B cell (primary cell): Measurements from ENCODE around the gene PLA2G2E. TPM values are rescaled to one million over a fixed set of nuclear protein-coding genes. Genes with fewer than 3 reads are reported as not detected.

Experiments
- ATAC-seq: fragments of 200-7000 bp; cut with Tn5 transposase; one replicate; pipeline ENCODE4 v1.10.0; 2021; ENCODE audit warnings: low read depth, mild to moderate bottlenecking, moderate number of reproducible peaks, moderate library complexity
- CTCF ChIA-PET: fragments of 350-600 bp; sonication (Branson Sonifier 250); formaldehyde crosslinking; loops from one replicate; lab custom pipeline; 2021; ENCODE audit warnings: antibody characterized with exemption, inconsistent platforms; lab: Charles Lee
- POLR2A ChIA-PET: fragments of 350-600 bp; sonication (Branson Sonifier 250); formaldehyde crosslinking; loops from one replicate; lab custom pipeline; 2021; ENCODE audit warnings: antibody characterized with exemption; lab: Charles Lee
- DNase-seq: peaks from one replicate; pipeline ENCODE4 v3.0.0; 2013
- H2AFZ ChIP-seq: 2 replicates; pipeline ENCODE4 v1.6.1; 2012; ENCODE audit warnings: mild to moderate bottlenecking, low read depth, low read length; ENCODE audit not compliant: insufficient read depth, poor library complexity, severe bottlenecking
- H3K27ac ChIP-seq, 2 donors: 1 replicate in 1 of 2; 2 replicates in 1 of 2; pipeline ENCODE4 v1.5.1; 2012 to 2013; ENCODE audit warnings: low read length in 2 of 2, mild to moderate bottlenecking in 2 of 2, moderate library complexity in 1 of 2
- H3K27me3 ChIP-seq, 4 experiments: fragments of 200-600 bp in 1 of 4; sonication (generic) in 1 of 4; replicated peaks in 1 of 4; 1 replicate in 2 of 4; 2 replicates in 2 of 4; pipeline versions ENCODE4 v1.6.1 to v1.7.0; 2013 to 2016; ENCODE audit warnings: low read length in 3 of 4, mild to moderate bottlenecking in 2 of 4, mixed read lengths in 1 of 4, moderate library complexity in 1 of 4; ENCODE audit not compliant: insufficient read depth in 4 of 4, control insufficient read depth in 3 of 4; ENCODE audit errors: control extremely low read depth in 1 of 4
- H3K36me3 ChIP-seq, 2 experiments: replicated peaks in 1 of 2; 1 replicate in 1 of 2; 2 replicates in 1 of 2; pipeline versions ENCODE4 v1.6.1 to v1.7.1; 2013; ENCODE audit warnings: low read length in 1 of 2; ENCODE audit not compliant: insufficient read depth in 2 of 2, control insufficient read depth in 1 of 2; ENCODE audit errors: control extremely low read depth in 1 of 2, extremely low read depth in 1 of 2
- H3K4me1 ChIP-seq, 2 donors: fragments of 200-600 bp in 1 of 2; sonication (generic) in 1 of 2; 1 replicate in 1 of 2; 2 replicates in 1 of 2; pipeline versions ENCODE4 v1.5.1 to v1.6.1; 2013 to 2017; ENCODE audit warnings: low read length in 2 of 2; ENCODE audit not compliant: control insufficient read depth in 2 of 2, insufficient read depth in 2 of 2
- H3K4me2 ChIP-seq: replicated peaks from 2 replicates; pipeline ENCODE3; 2012; ENCODE audit warnings: mild to moderate bottlenecking, low read depth, low read length; ENCODE audit not compliant: poor library complexity, severe bottlenecking
- H3K4me3 ChIP-seq, 5 experiments: fragments of 200-600 bp in 1 of 5; sonication (generic) in 1 of 5; 1 replicate in 3 of 5; 2 replicates in 2 of 5; pipeline versions ENCODE4 v1.5.1 to v1.7.0; 2011 to 2016; ENCODE audit warnings: low read length in 4 of 5, mild to moderate bottlenecking in 4 of 5, low read depth in 2 of 5, control low read depth in 1 of 5, moderate library complexity in 1 of 5; ENCODE audit not compliant: insufficient read depth in 1 of 5; ENCODE audit errors: control extremely low read depth in 1 of 5, extremely low read depth in 1 of 5
- H3K79me2 ChIP-seq: fragments of 200-600 bp; sonication (generic); one replicate; pipeline ENCODE4 v1.6.0; 2016; ENCODE audit warnings: low read length; ENCODE audit not compliant: control insufficient read depth, insufficient read depth
- H3K9ac ChIP-seq: fragments of 200-600 bp; sonication (generic); 2 replicates; pipeline ENCODE4 v1.6.1; 2017; ENCODE audit warnings: mild to moderate bottlenecking, low read length, moderate library complexity
- H3K9me3 ChIP-seq, 3 donors: one replicate each; pipeline versions ENCODE4 v1.6.1 to v1.7.1; 2013; ENCODE audit warnings: low read length in 2 of 3; ENCODE audit not compliant: control insufficient read depth in 2 of 3, insufficient read depth in 1 of 3; ENCODE audit errors: control extremely low read depth in 1 of 3
- H4K20me1 ChIP-seq: 2 replicates; pipeline ENCODE4 v1.6.0; 2012; ENCODE audit warnings: mild to moderate bottlenecking, low read length; ENCODE audit not compliant: insufficient read depth, control insufficient read depth, poor library complexity, severe bottlenecking
- H3K27ac Mint-ChIP-seq: one replicate; pipeline ENCODE4 v1.8.0; 2021; ENCODE audit warnings: mixed read lengths
- H3K27me3 Mint-ChIP-seq: one replicate; pipeline ENCODE4 v1.8.0; 2021; ENCODE audit warnings: mixed read lengths
- H3K4me1 Mint-ChIP-seq: one replicate; pipeline ENCODE4 v1.8.0; 2021; ENCODE audit warnings: mixed read lengths
- H3K4me3 Mint-ChIP-seq: one replicate; pipeline ENCODE4 v1.8.0; 2021; ENCODE audit warnings: mixed read lengths
- H3K9me3 Mint-ChIP-seq: one replicate; pipeline ENCODE4 v1.8.0; 2022; ENCODE audit warnings: mixed read lengths; ENCODE audit not compliant: insufficient read depth
- EZH2 ChIP-seq: IDR thresholded peaks from 2 replicates; pipeline ENCODE4 v1.6.1; 2012; ENCODE audit warnings: borderline replicate concordance, low read depth, mild to moderate bottlenecking, moderate library complexity, low read length; ENCODE audit not compliant: insufficient read depth, poor library complexity, severe bottlenecking
- WGBS: methylation state at CpG from one replicate; pipeline ENCODE4 v1.1.5; 2013; ENCODE audit warnings: missing lambda C conversion rate; ENCODE audit not compliant: insufficient coverage; 5-methylcytosine and 5-hydroxymethylcytosine counted together
- intact Hi-C: fragments of 100-400 bp; cut with micrococcal nuclease; formaldehyde crosslinking; loops from one replicate; pipeline ENCODE4 v1.10.0; 2022
- polyA plus RNA-seq: library from polyadenylated mRNA; depleted of rRNA; stranded (reverse); fragments of >200 nt; gene quantifications from 2 replicates; pipeline ENCODE4 v1.2.3, GENCODE V29; 2012
- total RNA-seq, 2 donors: library from RNA; stranded (reverse); fragments of 120-200 nt in 1 of 2; gene quantifications; 1 replicate in 1 of 2; 2 replicates in 1 of 2; pipeline versions ENCODE4 v1.2.3 to v1.2.4, GENCODE V29; 2013 to 2022
- TF ChIP-seq, protein P1 (sequence below): fragments of 200-600 bp; IDR thresholded peaks from one replicate; pipeline ENCODE4 v1.8.0; 2022; ENCODE audit warnings: antibody characterized with exemption, mild to moderate bottlenecking

PLA2G2E gene
- total and polyA plus RNA-seq, 2 donors (not counting 1 experiment from before 2014, with no cell fraction given) = not detected

GRCh38 chr1:19879661-19880060 is 43.8 kb downstream of the PLA2G2E start:
- WGBS = 100% methylated on average over 2 of the region's 4 CpGs
- H3K4me1 ChIP-seq = peaks cover 12 to 14% of the 10 kb centered on the region in 2 donors
- no peak overlapping the region for H3K27ac ChIP-seq
- Mint-ChIP-seq H3K27me3 (peaks cover 17% of the 10 kb centered on the region), H3K9me3 (no peaks in the 10 kb centered on the region), H3K4me1 (peaks cover 21% of the 10 kb centered on the region), H3K4me3 (no peak overlapping the region), H3K27ac (no peak overlapping the region)
- TF ChIP-seq, protein P1, sequence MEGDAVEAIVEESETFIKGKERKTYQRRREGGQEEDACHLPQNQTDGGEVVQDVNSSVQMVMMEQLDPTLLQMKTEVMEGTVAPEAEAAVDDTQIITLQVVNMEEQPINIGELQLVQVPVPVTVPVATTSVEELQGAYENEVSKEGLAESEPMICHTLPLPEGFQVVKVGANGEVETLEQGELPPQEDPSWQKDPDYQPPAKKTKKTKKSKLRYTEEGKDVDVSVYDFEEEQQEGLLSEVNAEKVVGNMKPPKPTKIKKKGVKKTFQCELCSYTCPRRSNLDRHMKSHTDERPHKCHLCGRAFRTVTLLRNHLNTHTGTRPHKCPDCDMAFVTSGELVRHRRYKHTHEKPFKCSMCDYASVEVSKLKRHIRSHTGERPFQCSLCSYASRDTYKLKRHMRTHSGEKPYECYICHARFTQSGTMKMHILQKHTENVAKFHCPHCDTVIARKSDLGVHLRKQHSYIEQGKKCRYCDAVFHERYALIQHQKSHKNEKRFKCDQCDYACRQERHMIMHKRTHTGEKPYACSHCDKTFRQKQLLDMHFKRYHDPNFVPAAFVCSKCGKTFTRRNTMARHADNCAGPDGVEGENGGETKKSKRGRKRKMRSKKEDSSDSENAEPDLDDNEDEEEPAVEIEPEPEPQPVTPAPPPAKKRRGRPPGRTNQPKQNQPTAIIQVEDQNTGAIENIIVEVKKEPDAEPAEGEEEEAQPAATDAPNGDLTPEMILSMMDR = no peak
- no peak for TF ChIP-seq EZH2
- peaks cover 23% of the 10 kb centered on the region for H3K79me2 ChIP-seq
- no peaks in the 10 kb centered on the region for H3K36me3 ChIP-seq
- no peak overlapping the region for H3K9ac ChIP-seq
- no peak for DNase-seq
- intact Hi-C loops = loop anchor here (5.0 to 10.0 kb wide), 2 partner anchors 905 to 1298 kb away; partner anchors contain the start of genes EIF4G3 and HP1BP3
- H2AFZ ChIP-seq = no peak overlapping the region
- H3K27me3 ChIP-seq = peaks cover 0 to 10% (median 4%) of the 10 kb centered on the region in 4 experiments
- H3K4me2 ChIP-seq = no peak overlapping the region
- no peak for ATAC-seq
- no peak overlapping the region for H3K4me3 ChIP-seq
- peaks cover 0 to 6% (median 0%) of the 10 kb centered on the region in 3 donors for H3K9me3 ChIP-seq
- CTCF ChIA-PET = interaction anchor here (1.6 kb wide), 1 partner anchor 18 kb away, joined by 5 read pairs; no protein-coding TSS in a partner anchor
- H4K20me1 ChIP-seq = peaks cover 16% of the 10 kb centered on the region
- POLR2A ChIA-PET = interaction anchor here (0.6 kb wide), 2 partner anchors 42 to 533 kb away, joined by 3 to 7 read pairs; no protein-coding TSS in a partner anchor

- Histone ChIP-seq H3K27me3 (peaks cover 0 to 10% (median 4%) of the 10 kb centered on the region in 4 experiments), H4K20me1 (peaks cover 14% of the 10 kb centered on the region), H3K4me1 (peaks cover 12 to 14% of the 10 kb centered on the region in 2 donors), H3K4me3 (no peak overlapping the region), H3K4me2 (no peak overlapping the region), H3K36me3 (no peaks in the 10 kb centered on the region), H3K9ac (no peak overlapping the region), H3K9me3 (peaks cover 0 to 6% (median 0%) of the 10 kb centered on the region in 3 donors), H3K79me2 (peaks cover 19% of the 10 kb centered on the region), H3K27ac (no peak overlapping the region), H2AFZ (no peak overlapping the region)
- DNase-seq (no peak), ATAC-seq (no peak)
- H3K4me3 Mint-ChIP-seq = no peak overlapping the region
- H3K27me3 Mint-ChIP-seq = peaks cover 19% of the 10 kb centered on the region
- ChIA-PET CTCF (interaction anchor here (1.6 kb wide), 1 partner anchor 17 kb away, joined by 5 read pairs; no protein-coding TSS in a partner anchor), POLR2A (interaction anchor here (0.6 kb wide), 2 partner anchors 43 to 532 kb away, joined by 3 to 7 read pairs; no protein-coding TSS in a partner anchor)
- 93% methylated on average over 3 of the region's 4 CpGs for whole genome bisulfite sequencing
- intact Hi-C loops = no loop called here
- no peaks in the 10 kb centered on the region for H3K9me3 Mint-ChIP-seq
- peaks cover 19% of the 10 kb centered on the region for H3K4me1 Mint-ChIP-seq
- H3K27ac Mint-ChIP-seq = no peak overlapping the region
- TF ChIP-seq EZH2 = no peak
- TF ChIP-seq, protein P1 = no peak
Observed at GRCh38 chr1:19879227-19879626, 44.2 kb downstream of the PLA2G2E start.
